GM19328 (cell line): ENCODE data around the gene MTCH2.
"Not testable (repeated sequence)": the region's sequence is repeated elsewhere in the genome, so short reads cannot be mapped to it uniquely, and the experiment has no call there.

Experiments
- ATAC-seq: cut with Tn5 transposase; IDR thresholded peaks from one replicate; pipeline ENCODE4 v1.9.1; 2021; ENCODE audit warnings: mild to moderate bottlenecking, moderate library complexity; ENCODE audit not compliant: unreplicated experiment

Gene MTCH2

DNA sequence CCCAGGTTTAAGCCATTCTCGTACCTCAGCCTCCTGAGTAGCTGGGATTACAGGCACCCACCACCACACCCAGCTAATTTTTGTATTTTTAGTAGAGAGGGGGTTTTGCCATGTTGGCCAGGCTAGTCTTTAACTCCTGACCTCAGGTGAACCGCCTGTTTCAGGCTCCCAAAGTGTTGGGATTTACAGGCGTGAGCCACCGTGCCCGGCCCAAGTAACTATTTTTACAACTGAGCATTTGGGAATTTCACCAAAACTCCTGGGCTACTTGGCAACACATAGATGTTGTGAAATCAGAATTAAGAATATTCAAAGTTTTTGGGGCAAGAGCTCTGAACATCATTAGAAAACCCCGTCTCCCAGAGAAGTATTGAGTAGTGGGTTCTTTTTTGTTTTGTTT is 1.9 kb downstream of the MTCH2 start:
- not testable (repeated sequence) for ATAC-seq

DNA sequence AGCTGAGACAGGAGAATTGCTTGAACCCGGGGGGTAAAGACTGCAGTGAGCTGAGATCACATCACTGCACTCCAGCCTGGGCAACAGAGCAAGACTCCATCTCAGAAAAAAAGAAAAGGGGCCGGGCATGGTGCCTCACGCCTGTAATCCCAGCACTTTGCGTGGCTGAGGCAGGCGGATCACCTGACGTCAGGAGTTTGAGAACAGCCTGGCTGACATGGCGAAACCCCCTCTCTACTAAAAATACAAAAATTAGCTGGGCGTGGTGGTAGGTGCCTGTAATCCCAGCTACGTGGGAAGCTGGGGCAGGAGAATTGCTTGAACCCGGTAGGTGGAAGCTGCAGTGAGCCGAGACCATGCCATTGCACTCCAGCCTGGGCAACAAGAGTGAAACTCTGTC is 6.0 kb downstream of the MTCH2 start:
- ATAC-seq = not testable (repeated sequence)

DNA sequence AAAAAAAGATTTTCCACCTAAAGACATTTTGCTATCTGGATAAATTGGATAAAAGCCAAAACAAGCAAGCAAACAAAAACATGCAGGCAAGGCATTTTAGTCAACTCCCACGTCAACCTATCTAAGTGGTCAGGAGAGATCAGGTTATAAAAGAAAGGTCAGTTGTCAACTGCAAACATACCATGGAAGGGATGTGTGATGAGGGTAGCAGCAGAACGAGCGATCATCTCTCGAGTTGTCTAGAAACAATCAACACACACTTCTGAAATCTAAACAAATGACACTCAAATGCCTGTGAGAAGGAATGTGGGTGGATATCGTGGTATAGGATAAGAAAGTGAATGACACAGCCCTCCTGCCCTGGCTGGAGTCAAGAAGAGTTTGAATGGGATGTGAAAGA is 10.9 kb downstream of the MTCH2 start:
- no peak for ATAC-seq

DNA sequence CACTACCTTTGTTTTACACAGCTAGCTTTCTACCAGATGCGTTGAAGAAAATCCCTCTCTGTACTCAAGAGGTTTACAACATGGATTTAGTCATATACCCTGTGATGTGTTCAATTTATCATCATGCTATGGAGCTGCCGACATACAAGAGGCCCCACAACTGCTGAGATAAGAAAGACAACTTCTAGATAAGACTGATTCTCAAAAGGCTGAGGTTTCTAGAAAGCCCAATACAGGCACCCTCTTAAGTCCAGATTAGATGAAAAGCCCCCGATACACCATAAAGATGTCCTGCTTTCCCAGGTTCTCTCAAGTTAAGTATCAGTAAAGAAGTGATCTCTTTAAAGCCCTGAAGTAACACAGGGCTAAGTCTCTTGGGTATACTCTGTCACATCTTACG is 14.3 kb downstream of the MTCH2 start:
- no peak for ATAC-seq

GRCh38 chr11:47626234-47626633 is 16.1 kb downstream of the MTCH2 start:
- ATAC-seq = no peak

DNA sequence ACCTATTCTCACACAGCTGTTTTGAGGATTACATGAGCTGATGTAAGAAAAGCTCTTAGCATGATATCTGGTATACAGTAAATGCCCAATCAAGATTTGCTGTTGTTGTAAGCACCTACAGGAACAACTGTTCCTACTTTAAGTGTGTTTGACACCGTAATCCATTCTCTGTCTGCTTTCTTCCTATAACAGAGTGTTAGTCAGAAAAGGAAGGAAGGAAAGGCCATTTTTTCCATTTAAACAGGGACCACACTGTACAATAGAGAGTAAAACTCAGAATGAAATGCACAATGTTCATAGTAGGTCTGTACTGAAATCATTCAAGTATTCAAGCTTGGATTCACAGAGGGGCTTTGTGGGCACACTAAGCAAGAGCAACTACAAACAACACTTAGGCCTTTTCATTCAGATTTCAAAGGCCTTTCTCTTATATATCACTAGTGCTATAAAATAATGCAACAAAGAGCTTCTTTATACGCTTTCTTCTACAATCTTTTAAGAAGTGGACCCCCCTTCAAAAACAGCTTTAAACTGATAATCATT is 21.5 kb downstream of the MTCH2 start:
- ATAC-seq = no peak

- ATAC-seq = no peak
These were observed 24.9 kb downstream of the MTCH2 start for GRCh38 chr11:47617417-47617809.

DNA sequence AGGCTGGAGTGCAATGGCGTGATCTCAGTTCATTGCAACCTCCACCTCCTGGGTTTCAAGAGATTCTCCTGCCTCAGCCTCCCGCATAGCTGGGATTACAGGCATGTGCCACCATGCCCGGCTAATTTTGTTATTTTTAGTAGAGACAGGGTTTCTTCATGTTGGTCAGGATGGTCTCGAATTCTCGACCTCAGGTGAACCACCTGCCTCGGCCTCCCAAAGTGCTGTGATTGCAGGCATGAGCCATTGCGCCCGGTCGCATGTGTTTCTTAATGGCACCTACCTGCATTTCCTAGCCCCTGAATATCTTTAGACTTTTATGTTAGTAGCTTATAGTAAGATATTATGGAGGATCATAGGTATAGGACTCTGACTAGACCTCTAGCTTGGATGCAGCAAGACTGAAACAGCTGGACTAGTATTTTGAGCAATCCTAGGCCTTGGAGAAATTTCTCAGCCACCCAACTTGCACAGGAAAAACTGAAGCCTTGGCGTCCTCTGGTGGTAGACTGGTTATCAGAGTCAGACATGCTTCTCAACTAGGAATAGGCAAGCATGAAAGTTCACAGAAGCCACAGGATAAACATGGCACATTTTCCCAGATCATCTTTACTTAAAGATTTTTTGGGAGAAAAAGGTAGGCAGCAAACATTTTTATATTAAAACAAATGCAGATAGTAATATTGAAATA is 25.5 kb downstream of the MTCH2 start:
- no peak for ATAC-seq

GRCh38 chr11:47615249-47615648 is 27.1 kb downstream of the MTCH2 start:
- ATAC-seq = no peak

DNA sequence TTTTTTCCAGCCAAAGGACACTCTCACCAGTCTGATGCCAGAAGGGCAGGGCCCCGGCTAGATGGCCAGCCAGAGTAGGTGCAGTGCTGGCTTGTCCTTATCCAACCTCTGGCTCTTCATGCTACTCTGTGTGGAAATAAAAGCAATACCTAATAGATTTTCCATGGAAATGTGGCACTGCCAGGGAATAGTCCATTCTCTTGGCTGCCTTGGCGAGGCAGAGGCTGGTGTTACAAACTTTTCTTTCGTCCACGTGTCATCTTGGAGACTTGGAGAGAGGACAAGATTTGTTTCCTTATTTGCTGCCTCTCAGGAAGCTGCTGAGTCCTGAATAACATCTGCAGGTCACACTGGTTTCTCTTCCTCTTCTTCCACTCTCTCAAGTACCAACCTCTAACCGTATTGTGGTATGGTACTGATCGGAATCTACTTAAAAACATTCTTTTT is 31.0 kb downstream of the MTCH2 start:
- ATAC-seq = peak; percentile 68

GRCh38 chr11:47609675-47610074 is 32.7 kb downstream of the MTCH2 start:
- no peak for ATAC-seq

GRCh38 chr11:47607380-47607779 is 35.0 kb downstream of the MTCH2 start:
- no peak for ATAC-seq

DNA sequence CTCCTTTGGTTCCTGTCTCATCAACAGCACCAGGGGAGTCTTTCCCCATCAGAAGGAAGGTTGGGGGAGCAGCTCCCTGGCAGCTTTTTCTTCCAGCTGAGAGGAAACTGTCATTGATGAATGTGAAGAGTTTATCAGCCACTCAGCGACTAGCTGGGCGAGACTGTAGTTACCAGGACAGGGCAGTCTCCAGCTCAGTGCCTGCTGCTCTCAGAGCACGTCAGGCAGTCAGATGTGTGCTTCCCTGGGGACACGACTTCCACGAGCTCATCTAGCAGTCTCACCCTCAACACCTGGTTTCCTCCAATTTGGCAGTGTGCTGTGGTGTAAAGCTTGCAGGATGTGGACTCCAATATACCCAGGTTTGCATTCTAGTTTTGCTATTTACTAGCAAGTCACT is 35.6 kb downstream of the MTCH2 start:
- no peak for ATAC-seq

DNA sequence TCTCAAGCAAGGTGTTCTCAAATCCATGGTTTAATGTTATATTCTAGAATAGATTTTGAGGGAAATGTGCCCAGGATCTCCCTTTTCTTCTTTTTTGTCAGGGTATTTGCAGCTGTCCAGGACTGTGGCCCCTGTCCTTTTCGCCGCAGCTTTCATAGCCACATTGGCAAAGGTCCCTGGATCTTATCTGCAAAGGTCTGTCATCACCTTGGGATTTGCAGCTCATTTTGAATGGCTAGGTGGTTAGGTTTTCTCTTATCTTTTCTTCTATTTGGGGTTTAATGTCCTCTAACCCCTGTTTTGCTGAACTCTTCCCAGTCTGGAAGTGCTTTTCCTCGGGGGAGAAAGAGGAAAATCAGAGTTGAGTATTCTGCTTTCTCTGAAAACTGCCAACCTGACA is 36.4 kb downstream of the MTCH2 start:
- no peak for ATAC-seq

DNA sequence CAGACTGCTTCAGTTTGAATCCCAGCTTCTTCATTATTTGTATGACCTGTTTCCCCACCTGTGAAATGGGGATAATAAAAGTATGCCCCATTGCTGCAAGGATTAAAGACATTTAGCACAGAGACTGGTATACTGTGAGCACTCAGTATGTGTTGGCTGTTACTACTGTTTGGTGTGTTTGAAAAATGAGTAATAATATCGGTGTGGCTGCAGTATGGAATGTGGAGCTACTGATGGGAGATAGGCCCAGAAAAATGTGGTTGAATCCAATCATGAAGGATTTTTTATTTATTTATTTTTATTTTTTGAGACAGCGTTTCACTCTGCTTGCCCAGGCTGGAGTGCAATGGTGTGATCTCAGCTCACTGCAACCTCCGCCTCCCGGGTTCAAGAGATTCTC is 39.1 kb downstream of the MTCH2 start:
- ATAC-seq = no peak

- no peak for ATAC-seq
These were observed 42.5 kb downstream of the MTCH2 start for GRCh38 chr11:47599902-47600301.

GRCh38 chr11:47595967-47596366 is 46.4 kb downstream of the MTCH2 start:
- ATAC-seq = no peak

- ATAC-seq = no peak
These were observed 47.3 kb downstream of the MTCH2 start for GRCh38 chr11:47595029-47595428.

GRCh38 chr11:47593934-47594855 is 48.2 kb downstream of the MTCH2 start, which contains the start of gene C1QTNF4:
C1QTNF4 (minus strand) TSS chr11:47594411; CDS start chr11:47590810, 3,601 bp downstream.
- no peak for ATAC-seq

DNA sequence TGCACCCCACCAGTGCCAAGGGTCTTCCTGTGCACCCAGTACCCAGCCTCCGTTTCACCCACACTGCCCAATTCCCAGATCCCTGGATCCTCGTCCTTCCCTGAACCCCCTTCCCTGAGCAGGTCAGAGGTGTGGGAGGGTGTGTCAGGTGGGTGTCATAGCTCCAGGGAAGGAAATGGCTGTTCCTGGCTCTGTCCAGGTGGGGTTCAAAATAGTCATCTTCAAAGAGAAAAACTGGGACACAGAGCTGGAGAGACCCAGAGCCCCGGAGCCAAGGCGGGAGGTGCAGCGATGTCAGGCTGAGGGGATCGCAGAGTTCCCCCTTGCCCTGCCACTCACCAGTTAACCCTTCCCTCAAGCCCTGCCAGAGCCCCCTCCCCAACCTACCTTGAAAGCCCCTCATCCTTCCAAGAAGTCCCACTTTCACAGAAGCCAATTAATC is 48.8 kb downstream of the MTCH2 start:
- ATAC-seq = no peak

DNA sequence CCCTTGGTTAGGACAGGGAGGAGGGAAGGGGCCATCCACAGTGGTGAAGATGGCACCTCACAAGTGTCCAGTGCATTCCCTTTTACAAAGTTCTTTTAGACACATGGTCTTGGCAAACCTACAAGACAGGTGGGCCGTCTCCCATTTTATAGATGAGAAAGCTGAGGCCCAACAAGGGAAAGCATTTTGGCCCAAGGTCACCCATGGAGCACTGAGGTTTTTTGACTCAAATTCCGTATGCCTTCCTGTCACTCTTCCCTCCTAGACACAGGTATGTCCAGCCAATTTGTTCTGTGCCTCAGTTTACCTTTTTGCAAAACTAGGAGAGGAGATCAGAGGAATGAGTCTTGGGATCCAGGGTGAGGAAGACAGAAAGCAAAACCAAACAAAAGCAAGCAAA is 49.4 kb downstream of the MTCH2 start:
- ATAC-seq = no peak

DNA sequence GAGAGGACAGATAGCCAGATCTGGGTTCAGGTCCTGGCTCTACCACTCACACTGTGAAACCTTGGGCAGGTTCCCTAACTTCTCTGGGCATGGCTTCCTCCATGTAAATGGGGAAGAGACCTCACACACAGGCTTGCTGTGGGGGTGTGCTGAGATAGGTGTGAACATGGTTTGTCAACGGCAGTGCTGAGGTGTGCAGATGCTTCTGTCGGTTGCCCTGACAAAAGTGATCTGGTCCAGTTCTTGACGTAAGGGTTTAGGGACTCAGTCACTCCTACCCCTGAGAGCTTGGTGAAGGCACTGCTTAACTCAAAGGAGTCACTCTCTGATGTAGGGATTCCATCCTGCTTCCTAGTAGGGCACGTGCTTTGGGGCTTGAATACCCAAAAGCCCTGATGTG is 50.1 kb downstream of the MTCH2 start:
- no peak for ATAC-seq
